ENCODE data around the gene IQGAP1.

IQGAP1 gene

DNA sequence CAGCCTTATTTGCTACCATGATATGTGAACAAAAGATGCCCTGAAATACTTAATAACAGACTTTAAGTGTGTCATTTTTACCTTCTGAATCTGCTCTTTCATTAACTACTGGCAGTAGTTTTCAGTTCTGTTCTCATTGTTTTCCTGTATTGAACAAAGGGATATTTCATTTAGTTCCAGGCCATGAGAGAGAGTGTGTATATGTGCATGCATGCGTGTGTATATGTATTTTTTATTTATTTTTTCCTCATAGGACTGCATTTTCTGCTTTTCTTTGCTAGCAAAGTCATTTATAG, 94.9 kb downstream of the IQGAP1 start:
- TF ChIP-seq, protein P1, sequence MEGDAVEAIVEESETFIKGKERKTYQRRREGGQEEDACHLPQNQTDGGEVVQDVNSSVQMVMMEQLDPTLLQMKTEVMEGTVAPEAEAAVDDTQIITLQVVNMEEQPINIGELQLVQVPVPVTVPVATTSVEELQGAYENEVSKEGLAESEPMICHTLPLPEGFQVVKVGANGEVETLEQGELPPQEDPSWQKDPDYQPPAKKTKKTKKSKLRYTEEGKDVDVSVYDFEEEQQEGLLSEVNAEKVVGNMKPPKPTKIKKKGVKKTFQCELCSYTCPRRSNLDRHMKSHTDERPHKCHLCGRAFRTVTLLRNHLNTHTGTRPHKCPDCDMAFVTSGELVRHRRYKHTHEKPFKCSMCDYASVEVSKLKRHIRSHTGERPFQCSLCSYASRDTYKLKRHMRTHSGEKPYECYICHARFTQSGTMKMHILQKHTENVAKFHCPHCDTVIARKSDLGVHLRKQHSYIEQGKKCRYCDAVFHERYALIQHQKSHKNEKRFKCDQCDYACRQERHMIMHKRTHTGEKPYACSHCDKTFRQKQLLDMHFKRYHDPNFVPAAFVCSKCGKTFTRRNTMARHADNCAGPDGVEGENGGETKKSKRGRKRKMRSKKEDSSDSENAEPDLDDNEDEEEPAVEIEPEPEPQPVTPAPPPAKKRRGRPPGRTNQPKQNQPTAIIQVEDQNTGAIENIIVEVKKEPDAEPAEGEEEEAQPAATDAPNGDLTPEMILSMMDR (IDR thresholded peaks at IDR 0.05), result no peak

DNA sequence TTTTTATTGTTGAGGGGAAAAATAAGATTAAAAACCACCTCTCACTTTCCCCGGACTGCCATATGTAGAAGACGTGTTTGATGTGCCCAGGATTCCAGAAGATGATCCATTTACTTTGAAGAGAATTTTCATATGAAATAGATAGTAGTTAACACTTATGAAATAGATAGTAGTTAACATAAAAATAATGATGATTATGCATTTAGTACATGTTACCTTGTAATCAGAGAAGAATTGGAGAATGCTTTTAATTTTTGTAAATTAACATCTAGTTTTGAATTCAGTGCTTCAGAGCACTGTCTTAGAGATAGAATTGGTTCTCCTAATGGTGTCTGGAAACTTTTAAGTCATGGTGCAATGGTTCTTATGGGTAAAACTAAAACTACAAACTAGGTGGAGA, 95.6 kb downstream of the IQGAP1 start:
- TF ChIP-seq, protein P1 (IDR thresholded peaks at IDR 0.05), result no peak

GRCh38 chr15:90487186-90487585, 99.1 kb downstream of the IQGAP1 start:
- TF ChIP-seq, protein P1 (IDR thresholded peaks at IDR 0.05), result no peak

GRCh38 chr15:90489514-90489913, 101.5 kb downstream of the IQGAP1 start:
- TF ChIP-seq, protein P1 (IDR thresholded peaks at IDR 0.05), result no peak

- TF ChIP-seq, protein P1 (IDR thresholded peaks at IDR 0.05), result no peak
Measured at GRCh38 chr15:90489944-90490343, 101.9 kb downstream of the IQGAP1 start.

DNA sequence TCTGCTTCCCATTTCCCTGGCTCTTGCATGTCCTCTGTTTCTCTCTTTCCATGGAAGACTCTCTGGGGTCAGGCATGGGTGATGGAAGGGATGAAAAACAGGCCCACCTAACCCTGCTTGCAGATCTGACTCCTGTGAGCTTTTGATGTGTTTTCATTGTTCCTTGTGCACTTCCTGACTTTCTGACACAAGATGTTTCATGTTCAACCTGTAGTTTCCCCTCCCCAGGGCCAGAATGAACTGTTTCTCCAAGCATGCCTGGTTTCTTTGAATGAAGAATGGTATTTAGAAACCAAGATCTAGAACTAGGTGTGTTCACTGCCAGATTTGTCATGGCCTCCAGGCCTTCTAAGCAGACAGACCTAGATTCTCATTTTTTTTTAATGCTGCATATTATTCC, 105.6 kb downstream of the IQGAP1 start:
- TF ChIP-seq, protein P1 (IDR thresholded peaks at IDR 0.05), result no peak

DNA sequence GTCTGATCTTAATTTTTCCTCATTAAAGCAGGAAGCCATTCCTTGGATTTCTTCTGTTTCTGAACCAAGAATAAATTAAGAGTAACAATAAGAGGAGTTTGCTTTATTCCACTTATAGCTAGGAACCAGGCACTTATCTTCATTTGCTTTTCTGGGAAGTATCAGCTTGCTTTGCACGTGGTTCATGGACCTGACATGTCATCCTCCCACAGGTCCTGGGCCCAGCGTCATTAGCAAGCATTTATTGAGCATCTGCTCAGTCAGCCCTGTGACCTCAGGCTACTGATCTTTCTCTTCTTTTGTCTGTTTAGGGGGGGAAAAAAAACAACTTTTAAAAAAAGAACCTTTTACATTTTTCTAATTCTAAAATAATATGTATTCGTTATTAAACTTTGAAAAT, 107.0 kb downstream of the IQGAP1 start:
- TF ChIP-seq, protein P1 (IDR thresholded peaks at IDR 0.05), result no peak

GRCh38 chr15:90496791-90497190, 108.7 kb downstream of the IQGAP1 start:
- TF ChIP-seq, protein P1 (IDR thresholded peaks at IDR 0.05), result no peak
